Keratinocyte (primary cell): ENCODE data around the gene HIVEP1.

Experiments
- EZH2 ChIP-seq: IDR thresholded peaks from one replicate; pipeline ENCODE4 v1.6.1; 2012; ENCODE audit warnings: inconsistent platforms, mild to moderate bottlenecking, low read length, moderate library complexity
- TF ChIP-seq, protein P1 (sequence below), 3 experiments: IDR thresholded peaks in 1 of 3; conservative IDR thresholded peaks in 1 of 3; optimal IDR thresholded peaks in 1 of 3; 2 replicates in 2 of 3; 3 replicates in 1 of 3; pipeline versions ENCODE3 to v1.5.1; 2011; ENCODE audit warnings: low read length in 3 of 3, mild to moderate bottlenecking in 3 of 3, moderate library complexity in 2 of 3, control low read depth in 1 of 3, inconsistent platforms in 1 of 3; ENCODE audit not compliant: insufficient read depth in 2 of 3; ENCODE audit errors: extremely low read depth in 1 of 3

GRCh38 chr6:12007473-12007872 lies 4.6 kb upstream of the HIVEP1 start:
- TF ChIP-seq, protein P1, sequence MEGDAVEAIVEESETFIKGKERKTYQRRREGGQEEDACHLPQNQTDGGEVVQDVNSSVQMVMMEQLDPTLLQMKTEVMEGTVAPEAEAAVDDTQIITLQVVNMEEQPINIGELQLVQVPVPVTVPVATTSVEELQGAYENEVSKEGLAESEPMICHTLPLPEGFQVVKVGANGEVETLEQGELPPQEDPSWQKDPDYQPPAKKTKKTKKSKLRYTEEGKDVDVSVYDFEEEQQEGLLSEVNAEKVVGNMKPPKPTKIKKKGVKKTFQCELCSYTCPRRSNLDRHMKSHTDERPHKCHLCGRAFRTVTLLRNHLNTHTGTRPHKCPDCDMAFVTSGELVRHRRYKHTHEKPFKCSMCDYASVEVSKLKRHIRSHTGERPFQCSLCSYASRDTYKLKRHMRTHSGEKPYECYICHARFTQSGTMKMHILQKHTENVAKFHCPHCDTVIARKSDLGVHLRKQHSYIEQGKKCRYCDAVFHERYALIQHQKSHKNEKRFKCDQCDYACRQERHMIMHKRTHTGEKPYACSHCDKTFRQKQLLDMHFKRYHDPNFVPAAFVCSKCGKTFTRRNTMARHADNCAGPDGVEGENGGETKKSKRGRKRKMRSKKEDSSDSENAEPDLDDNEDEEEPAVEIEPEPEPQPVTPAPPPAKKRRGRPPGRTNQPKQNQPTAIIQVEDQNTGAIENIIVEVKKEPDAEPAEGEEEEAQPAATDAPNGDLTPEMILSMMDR (optimal IDR thresholded peaks at IDR 0.05 in 1 of 3, IDR thresholded peaks at IDR 0.05 in 1 of 3, conservative IDR thresholded peaks at IDR 0.05 in 1 of 3; ENCODE audit: extremely low read depth in 1 of 3, insufficient read depth in 2 of 3, low read length in 3 of 3) = no peak
- no peak for TF ChIP-seq EZH2
